ENCODE measurements around the gene KCNJ14. TPM values are rescaled to one million over a fixed set of nuclear protein-coding genes. Genes with fewer than 3 reads are reported as not detected.
A peak's percentile ranks its signal among the peaks of the same experiment; 100 is the strongest.

The KCNJ14 gene
- total RNA-seq, 2 experiments from 2014 or later = 1.3 to 1.5 TPM

GRCh38 chr19:48512504-48513288 lies 57.3 kb downstream of the KCNJ14 start:
- TF ChIP-seq, protein P1, sequence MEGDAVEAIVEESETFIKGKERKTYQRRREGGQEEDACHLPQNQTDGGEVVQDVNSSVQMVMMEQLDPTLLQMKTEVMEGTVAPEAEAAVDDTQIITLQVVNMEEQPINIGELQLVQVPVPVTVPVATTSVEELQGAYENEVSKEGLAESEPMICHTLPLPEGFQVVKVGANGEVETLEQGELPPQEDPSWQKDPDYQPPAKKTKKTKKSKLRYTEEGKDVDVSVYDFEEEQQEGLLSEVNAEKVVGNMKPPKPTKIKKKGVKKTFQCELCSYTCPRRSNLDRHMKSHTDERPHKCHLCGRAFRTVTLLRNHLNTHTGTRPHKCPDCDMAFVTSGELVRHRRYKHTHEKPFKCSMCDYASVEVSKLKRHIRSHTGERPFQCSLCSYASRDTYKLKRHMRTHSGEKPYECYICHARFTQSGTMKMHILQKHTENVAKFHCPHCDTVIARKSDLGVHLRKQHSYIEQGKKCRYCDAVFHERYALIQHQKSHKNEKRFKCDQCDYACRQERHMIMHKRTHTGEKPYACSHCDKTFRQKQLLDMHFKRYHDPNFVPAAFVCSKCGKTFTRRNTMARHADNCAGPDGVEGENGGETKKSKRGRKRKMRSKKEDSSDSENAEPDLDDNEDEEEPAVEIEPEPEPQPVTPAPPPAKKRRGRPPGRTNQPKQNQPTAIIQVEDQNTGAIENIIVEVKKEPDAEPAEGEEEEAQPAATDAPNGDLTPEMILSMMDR (IDR thresholded peaks at IDR 0.05) = no peak
- no peaks in the 10 kb centered on the region for H3K27me3 Mint-ChIP-seq
- peaks cover 19% of the 10 kb centered on the region for H3K4me1 Mint-ChIP-seq (ENCODE audit: low read depth)
- H3K4me3 Mint-ChIP-seq = no peak overlapping the region
- no peak for DNase-seq
- ATAC-seq = no peak
- ChIA-PET CTCF (interaction anchor here (0.9 to 1.6 kb wide), 3 partner anchors 14 to 199 kb away, joined by 3 read pairs; partner anchors contain the start of gene KDELR1), POLR2A (interaction anchor here (0.7 to 1.9 kb wide), 2 partner anchors 32 to 104 kb away, joined by 3 to 11 read pairs; no protein-coding TSS in a partner anchor)
- no peaks in the 10 kb centered on the region for H3K36me3 Mint-ChIP-seq (ENCODE audit: low read depth)
- intact Hi-C loops (cut with micrococcal nuclease) = no loop called here
- H3K9me3 Mint-ChIP-seq = no peaks in the 10 kb centered on the region
- H3K27ac Mint-ChIP-seq = no peak overlapping the region

GRCh38 chr19:48513289-48514122 lies 58.1 kb downstream of the KCNJ14 start:
- peak; percentile 71 for ATAC-seq
- Mint-ChIP-seq H3K4me3 (no peak overlapping the region), H3K27ac (peak overlapping the region; percentile 82), H3K36me3 (ENCODE audit: low read depth) (no peaks in the 10 kb centered on the region), H3K4me1 (ENCODE audit: low read depth) (peaks cover 19% of the 10 kb centered on the region), H3K9me3 (no peaks in the 10 kb centered on the region), H3K27me3 (no peaks in the 10 kb centered on the region)
- intact Hi-C loops (cut with micrococcal nuclease) = no loop called here
- peak; percentile 88 for DNase-seq
- CTCF ChIA-PET = interaction anchor here (0.9 to 1.6 kb wide), 4 partner anchors 24 to 122 kb away, joined by 3 to 7 read pairs (median 3); partner anchors contain the start of gene KDELR1
- TF ChIP-seq, protein P1 (IDR thresholded peaks at IDR 0.05) = no peak
- POLR2A ChIA-PET = interaction anchor here (0.7 to 1.9 kb wide), 3 partner anchors 103 to 151 kb away, joined by 3 to 11 read pairs (median 4); partner anchors contain the start of gene CA11

DNA sequence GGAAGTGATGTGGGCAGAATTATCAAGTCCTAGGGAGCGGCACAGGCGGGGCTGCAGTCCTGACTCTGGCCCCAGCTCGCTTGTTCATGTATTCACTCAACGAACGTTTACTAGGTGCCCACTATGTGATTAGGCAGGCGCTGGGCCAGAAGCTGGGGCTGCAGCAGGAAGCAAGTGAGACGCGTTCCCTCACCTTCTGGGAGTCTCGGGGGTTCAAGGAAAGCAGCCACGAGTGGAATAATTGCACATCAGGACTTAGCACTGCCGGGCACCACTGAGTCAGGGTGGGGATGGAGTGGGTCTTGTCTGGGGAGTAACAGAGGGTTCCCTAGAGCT lies 58.7 kb downstream of the KCNJ14 start:
- peaks cover 19% of the 10 kb centered on the region for H3K4me1 Mint-ChIP-seq (ENCODE audit: low read depth)
- peak overlapping the region; percentile 82 for H3K27ac Mint-ChIP-seq
- no peak for ATAC-seq

DNA sequence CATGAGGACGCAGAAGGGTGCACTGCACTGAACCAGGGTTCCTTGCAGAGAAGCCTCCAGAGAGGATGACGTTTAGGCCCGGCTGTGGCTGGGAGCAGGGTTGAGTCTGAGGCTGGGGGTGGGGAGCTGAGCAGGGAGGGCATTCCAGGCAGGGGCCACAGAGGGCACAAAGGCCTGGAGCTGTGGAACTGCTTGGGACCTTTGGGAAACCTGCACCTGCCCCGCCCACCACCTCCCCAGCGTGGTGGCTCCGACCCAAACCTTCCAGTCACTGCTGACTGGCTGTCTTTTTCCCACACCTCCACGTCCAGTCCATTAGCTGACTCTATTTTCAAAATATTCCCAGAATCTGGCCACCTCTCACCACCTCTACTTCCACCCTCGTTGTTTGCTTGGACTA lies 61.2 kb downstream of the KCNJ14 start:
- intact Hi-C loops (cut with micrococcal nuclease) = no loop called here
- H3K27me3 Mint-ChIP-seq = no peaks in the 10 kb centered on the region
- H3K27ac Mint-ChIP-seq = no peak overlapping the region
- ATAC-seq (no peak), DNase-seq (no peak)
- no peaks in the 10 kb centered on the region for H3K9me3 Mint-ChIP-seq
- peaks cover 9% of the 10 kb centered on the region for H3K4me1 Mint-ChIP-seq (ENCODE audit: low read depth)
- H3K4me3 Mint-ChIP-seq = no peak overlapping the region
- POLR2A ChIA-PET = no interaction called here
- CTCF ChIA-PET = interaction anchor here (0.9 to 1.8 kb wide), 3 partner anchors 66 to 126 kb away, joined by 3 to 5 read pairs (median 3); partner anchors contain the start of gene KDELR1
- TF ChIP-seq, protein P1 (IDR thresholded peaks at IDR 0.05) = no peak
- H3K36me3 Mint-ChIP-seq (ENCODE audit: low read depth) = no peaks in the 10 kb centered on the region

More for the DNA sequence above, 58.7 kb downstream of the KCNJ14 start:
- ChIA-PET CTCF (interaction anchor here (0.9 to 1.6 kb wide), 4 partner anchors 25 to 123 kb away, joined by 3 to 7 read pairs (median 3); partner anchors contain the start of gene KDELR1), POLR2A (interaction anchor here (1.1 to 1.9 kb wide), 2 partner anchors 102 to 132 kb away, joined by 4 to 11 read pairs; partner anchors contain the start of gene CA11)
- Mint-ChIP-seq H3K36me3 (ENCODE audit: low read depth) (no peaks in the 10 kb centered on the region), H3K27me3 (no peaks in the 10 kb centered on the region), H3K9me3 (no peaks in the 10 kb centered on the region), H3K4me3 (no peak overlapping the region)
- intact Hi-C loops (cut with micrococcal nuclease) = no loop called here
- TF ChIP-seq, protein P1 (IDR thresholded peaks at IDR 0.05) = no peak
- DNase-seq = no peak

Other genes starting within 250 kb of the KCNJ14 start
- gene CARD8, start 199.7 kb upstream of the KCNJ14 start, total RNA-seq = 100 to 1,000 TPM; 109 TPM
- gene ZNF114, start 185.5 kb upstream of the KCNJ14 start, total RNA-seq = under 1 TPM; 0.36 TPM
- 100 to 1,000 TPM; 189 to 191 TPM for gene EMP3, start 130.0 kb upstream of the KCNJ14 start, total RNA-seq
- 10 to 100 TPM; 19.4 to 21.7 TPM for gene TMEM143, start 91.6 kb upstream of the KCNJ14 start, total RNA-seq
- under 1 TPM in 1 of 2 experiments, not detected in 1; 0.38 TPM for gene SYNGR4, start 91.2 kb upstream of the KCNJ14 start, total RNA-seq
- 10 to 100 TPM; 66.3 to 66.7 TPM for gene KDELR1, start 64.0 kb upstream of the KCNJ14 start, total RNA-seq
- gene GRIN2D, start 61.9 kb upstream of the KCNJ14 start, total RNA-seq = under 1 TPM; 0.13 to 0.18 TPM
- 10 to 100 TPM; 49.4 to 50.1 TPM for gene GRWD1, start 9.6 kb upstream of the KCNJ14 start, total RNA-seq
- gene CYTH2, start 13.8 kb downstream of the KCNJ14 start, total RNA-seq = 10 to 100 TPM; 23.8 to 24.5 TPM
- 1 to 10 TPM; 3.4 to 4.0 TPM for gene LMTK3, start 56.3 kb downstream of the KCNJ14 start, total RNA-seq
- gene SULT2B1, start 96.6 kb downstream of the KCNJ14 start, total RNA-seq = not detected
- gene SPACA4, start 151.2 kb downstream of the KCNJ14 start, total RNA-seq = not detected
- 1 to 10 TPM; 3.8 to 4.7 TPM for gene FAM83E, start 159.5 kb downstream of the KCNJ14 start, total RNA-seq
- gene RPL18, start 163.6 kb downstream of the KCNJ14 start, total RNA-seq = 1,000 to 10,000 TPM; 2,304 to 2,324 TPM
- 10 to 100 TPM; 22.3 to 22.9 TPM for gene SPHK2, start 163.9 kb downstream of the KCNJ14 start, total RNA-seq
- 10 to 100 TPM; 10.8 to 13.1 TPM for gene DBP, start 181.8 kb downstream of the KCNJ14 start, total RNA-seq
- 10 to 100 TPM; 11.1 to 13.0 TPM for gene CA11, start 190.6 kb downstream of the KCNJ14 start, total RNA-seq
- under 1 TPM; 0.16 to 0.83 TPM for gene NTN5, start 217.4 kb downstream of the KCNJ14 start, total RNA-seq
- not detected for gene FUT2, start 240.4 kb downstream of the KCNJ14 start, total RNA-seq